CD4-positive, alpha-beta memory T cell (primary cell): ENCODE measurements around the gene GRIK1. TPM values are rescaled to one million over a fixed set of nuclear protein-coding genes. Genes with fewer than 3 reads are reported as not detected.

Experiments
- CTCF ChIA-PET: fragments of 350-600 bp; sonication (Branson Sonifier 250); formaldehyde crosslinking; loops from one replicate; lab custom pipeline; 2021; ENCODE audit warnings: inconsistent platforms; ENCODE audit not compliant: partially characterized antibody; lab: Charles Lee
- POLR2A ChIA-PET: fragments of 350-600 bp; sonication (Branson Sonifier 250); formaldehyde crosslinking; loops from one replicate; lab custom pipeline; 2021; ENCODE audit not compliant: partially characterized antibody; lab: Charles Lee
- DNase-seq, 5 donors: peaks; one replicate each; pipeline versions ENCODE4 v3.0.0 to v3.0.0-alpha.2; 2020 to 2022; ENCODE audit warnings: mixed read lengths in 1 of 5
- H3K27ac ChIP-seq: one replicate; pipeline ENCODE4 v1.7.0; 2013; ENCODE audit warnings: low read depth, low read length
- H3K27me3 ChIP-seq: 2 replicates; pipeline ENCODE4 v1.7.0; 2013; ENCODE audit warnings: mild to moderate bottlenecking, low read length, moderate library complexity; ENCODE audit not compliant: insufficient read depth
- H3K36me3 ChIP-seq: 2 replicates; pipeline ENCODE4 v1.7.0; 2013; ENCODE audit warnings: mild to moderate bottlenecking, low read length, moderate library complexity; ENCODE audit not compliant: insufficient read depth
- H3K4me1 ChIP-seq: 2 replicates; pipeline ENCODE4 v1.7.0; 2013; ENCODE audit warnings: mild to moderate bottlenecking, low read length, moderate library complexity; ENCODE audit not compliant: insufficient read depth
- H3K4me3 ChIP-seq, 2 donors: one replicate each; pipeline ENCODE4 v1.7.0; 2013; ENCODE audit warnings: low read length in 2 of 2, mild to moderate bottlenecking in 1 of 2
- H3K9me3 ChIP-seq, 2 donors: one replicate each; pipeline ENCODE4 v1.7.0; 2013; ENCODE audit warnings: low read length in 2 of 2, control low read depth in 1 of 2; ENCODE audit not compliant: control insufficient read depth in 1 of 2
- H3K27ac Mint-ChIP-seq, 7 donors: one replicate each; pipeline ENCODE4 v1.8.0; 2020 to 2021; ENCODE audit warnings: mixed read lengths in 7 of 7, mild to moderate bottlenecking in 6 of 7, inconsistent platforms in 3 of 7, moderate library complexity in 3 of 7
- H3K27me3 Mint-ChIP-seq, 2 donors: one replicate each; pipeline ENCODE4 v1.8.0; 2020 to 2021; ENCODE audit warnings: mixed read lengths in 2 of 2
- H3K36me3 Mint-ChIP-seq, 2 donors: one replicate each; pipeline ENCODE4 v1.8.0; 2020 to 2021; ENCODE audit warnings: mixed read lengths in 2 of 2, inconsistent platforms in 1 of 2, mild to moderate bottlenecking in 1 of 2
- H3K4me1 Mint-ChIP-seq, 4 donors: one replicate each; pipeline ENCODE4 v1.8.0; 2020 to 2021; ENCODE audit warnings: mixed read lengths in 4 of 4, mild to moderate bottlenecking in 1 of 4
- H3K4me3 Mint-ChIP-seq, 8 donors: one replicate each; pipeline ENCODE4 v1.8.0; 2020 to 2021; ENCODE audit warnings: mixed read lengths in 8 of 8, mild to moderate bottlenecking in 7 of 8, moderate library complexity in 6 of 8, inconsistent platforms in 3 of 8
- H3K9me3 Mint-ChIP-seq, 8 donors: one replicate each; pipeline ENCODE4 v1.8.0; 2020 to 2021; ENCODE audit warnings: mixed read lengths in 8 of 8, mild to moderate bottlenecking in 5 of 8, inconsistent platforms in 3 of 8, moderate library complexity in 1 of 8
- intact Hi-C: fragments of 100-400 bp; cut with micrococcal nuclease; formaldehyde crosslinking; loops from one replicate; pipeline ENCODE4 v1.15.1; 2023
- polyA plus RNA-seq, 2 donors: library from polyadenylated mRNA; unstranded; fragments of 300-500 nt; fragmentation: Illumina TruSeq; gene quantifications; one replicate each; pipeline ENCODE4 v1.2.3, GENCODE V29; 2021
- total RNA-seq, 2 experiments: library from RNA; stranded (reverse); gene quantifications; one replicate each; pipeline ENCODE4 v1.2.3, GENCODE V29; 2021

Gene GRIK1
- total and polyA plus RNA-seq, 4 experiments from 2014 or later = not detected

GRCh38 chr21:29715089-29715488, 224.7 kb downstream of the GRIK1 start:
- H3K27me3 Mint-ChIP-seq = no peaks in the 10 kb centered on the region
- peaks cover 0 to 9% (median 4%) of the 10 kb centered on the region in 8 donors for H3K9me3 Mint-ChIP-seq
- H3K27ac ChIP-seq = no peak overlapping the region
- no peaks in the 10 kb centered on the region for H3K36me3 Mint-ChIP-seq
- ChIA-PET POLR2A (no interaction called here), CTCF (no interaction called here)
- no peaks in the 10 kb centered on the region for H3K9me3 ChIP-seq
- no peaks in the 10 kb centered on the region for H3K4me1 Mint-ChIP-seq
- H3K4me3 Mint-ChIP-seq = peak overlapping the region in 1 of 8 donors; percentile 66
- H3K27me3 ChIP-seq = no peaks in the 10 kb centered on the region
- intact Hi-C loops = no loop called here
- no peak overlapping the region for H3K27ac Mint-ChIP-seq
- H3K4me3 ChIP-seq = no peak overlapping the region
- no peaks in the 10 kb centered on the region for H3K36me3 ChIP-seq
- no peak for DNase-seq
- H3K4me1 ChIP-seq = no peaks in the 10 kb centered on the region

- no peak for DNase-seq
- Histone ChIP-seq H3K27ac (no peak overlapping the region), H3K4me1 (no peaks in the 10 kb centered on the region), H3K9me3 (no peaks in the 10 kb centered on the region), H3K4me3 (no peak overlapping the region), H3K27me3 (no peaks in the 10 kb centered on the region), H3K36me3 (no peaks in the 10 kb centered on the region)
- Mint-ChIP-seq H3K27ac (no peak overlapping the region), H3K9me3 (peaks cover 0 to 9% (median 4%) of the 10 kb centered on the region in 8 donors), H3K36me3 (no peaks in the 10 kb centered on the region), H3K4me3 (no peak overlapping the region), H3K4me1 (no peaks in the 10 kb centered on the region), H3K27me3 (no peaks in the 10 kb centered on the region)
- ChIA-PET POLR2A (no interaction called here), CTCF (no interaction called here)
- intact Hi-C loops = no loop called here
Observed at GRCh38 chr21:29712818-29713217, 227.0 kb downstream of the GRIK1 start.

GRCh38 chr21:29711236-29711635, 228.6 kb downstream of the GRIK1 start:
- Mint-ChIP-seq H3K36me3 (no peaks in the 10 kb centered on the region), H3K4me3 (no peak overlapping the region), H3K27me3 (no peaks in the 10 kb centered on the region), H3K27ac (no peak overlapping the region), H3K9me3 (peaks cover 0 to 5% (median 2%) of the 10 kb centered on the region in 8 donors), H3K4me1 (no peaks in the 10 kb centered on the region)
- H3K9me3 ChIP-seq = no peaks in the 10 kb centered on the region
- H3K27me3 ChIP-seq = no peaks in the 10 kb centered on the region
- no peak for DNase-seq
- H3K4me1 ChIP-seq = no peaks in the 10 kb centered on the region
- H3K27ac ChIP-seq = no peak overlapping the region
- ChIA-PET CTCF (no interaction called here), POLR2A (no interaction called here)
- intact Hi-C loops = no loop called here
- no peaks in the 10 kb centered on the region for H3K36me3 ChIP-seq
- H3K4me3 ChIP-seq = no peak overlapping the region

DNA sequence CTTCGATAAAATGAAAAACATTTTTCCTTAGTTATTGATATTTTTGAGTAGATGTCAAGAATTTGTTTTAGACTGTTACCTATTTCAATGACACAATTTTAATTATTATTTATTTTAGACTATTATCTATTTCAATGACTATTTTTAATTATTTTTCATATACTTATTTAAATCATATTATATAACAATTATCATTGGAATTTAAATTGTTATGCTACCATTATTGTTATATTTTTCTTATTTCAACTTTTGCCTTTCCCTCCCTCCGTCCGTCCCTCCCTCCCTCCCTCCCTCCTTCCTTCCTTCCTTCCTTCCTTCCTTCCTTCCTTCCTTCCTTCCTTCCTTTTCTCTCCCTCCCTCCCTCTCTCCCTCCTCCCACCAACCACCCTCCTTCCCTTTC, 229.3 kb downstream of the GRIK1 start:
- Histone ChIP-seq H3K36me3 (no peaks in the 10 kb centered on the region), H3K9me3 (no peaks in the 10 kb centered on the region), H3K27me3 (no peaks in the 10 kb centered on the region), H3K27ac (no peak overlapping the region), H3K4me3 (no peak overlapping the region), H3K4me1 (no peaks in the 10 kb centered on the region)
- intact Hi-C loops = no loop called here
- Mint-ChIP-seq H3K27me3 (no peaks in the 10 kb centered on the region), H3K4me3 (no peak overlapping the region), H3K36me3 (no peaks in the 10 kb centered on the region), H3K27ac (no peak overlapping the region), H3K4me1 (no peaks in the 10 kb centered on the region), H3K9me3 (peaks cover 0 to 3% (median 0%) of the 10 kb centered on the region in 8 donors)
- CTCF ChIA-PET = no interaction called here
- DNase-seq = no peak
- POLR2A ChIA-PET = no interaction called here

DNA sequence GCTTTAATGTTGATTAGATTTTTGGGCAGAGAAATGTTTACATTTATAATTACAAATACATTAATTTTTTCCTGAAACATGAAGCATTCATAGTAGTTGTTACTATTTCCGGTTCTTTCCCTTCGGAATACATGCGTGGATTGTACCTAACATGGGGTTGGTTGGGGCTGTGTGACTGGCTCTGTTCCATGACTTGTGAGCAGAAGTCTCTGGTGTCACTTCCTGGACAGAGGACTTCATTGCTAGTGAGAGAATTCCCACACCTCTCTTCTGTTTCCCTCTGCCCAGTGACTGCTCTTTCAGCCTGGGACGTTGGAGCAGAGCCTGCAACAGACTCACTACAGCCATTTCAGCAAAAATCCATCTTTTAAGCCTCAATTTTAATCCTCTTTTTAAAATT, 231.4 kb downstream of the GRIK1 start:
- H3K27me3 Mint-ChIP-seq = no peaks in the 10 kb centered on the region
- H3K27ac Mint-ChIP-seq = no peak overlapping the region
- Histone ChIP-seq H3K4me1 (no peaks in the 10 kb centered on the region), H3K36me3 (no peaks in the 10 kb centered on the region), H3K27ac (no peak overlapping the region), H3K27me3 (no peaks in the 10 kb centered on the region), H3K9me3 (no peaks in the 10 kb centered on the region), H3K4me3 (no peak overlapping the region)
- H3K4me1 Mint-ChIP-seq = no peaks in the 10 kb centered on the region
- ChIA-PET POLR2A (no interaction called here), CTCF (no interaction called here)
- no peaks in the 10 kb centered on the region for H3K9me3 Mint-ChIP-seq
- H3K36me3 Mint-ChIP-seq = no peaks in the 10 kb centered on the region
- no peak for DNase-seq
- intact Hi-C loops = no loop called here
- no peak overlapping the region for H3K4me3 Mint-ChIP-seq

GRCh38 chr21:29704719-29705118, 235.1 kb downstream of the GRIK1 start:
- Histone ChIP-seq H3K27me3 (no peaks in the 10 kb centered on the region), H3K4me1 (no peaks in the 10 kb centered on the region), H3K9me3 (no peaks in the 10 kb centered on the region), H3K36me3 (no peaks in the 10 kb centered on the region), H3K4me3 (no peak overlapping the region), H3K27ac (no peak overlapping the region)
- Mint-ChIP-seq H3K27ac (no peak overlapping the region), H3K27me3 (no peaks in the 10 kb centered on the region), H3K4me3 (no peak overlapping the region), H3K9me3 (peaks cover 0 to 4% (median 0%) of the 10 kb centered on the region in 8 donors), H3K4me1 (no peaks in the 10 kb centered on the region), H3K36me3 (no peaks in the 10 kb centered on the region)
- ChIA-PET CTCF (no interaction called here), POLR2A (no interaction called here)
- intact Hi-C loops = no loop called here
- no peak for DNase-seq

DNA sequence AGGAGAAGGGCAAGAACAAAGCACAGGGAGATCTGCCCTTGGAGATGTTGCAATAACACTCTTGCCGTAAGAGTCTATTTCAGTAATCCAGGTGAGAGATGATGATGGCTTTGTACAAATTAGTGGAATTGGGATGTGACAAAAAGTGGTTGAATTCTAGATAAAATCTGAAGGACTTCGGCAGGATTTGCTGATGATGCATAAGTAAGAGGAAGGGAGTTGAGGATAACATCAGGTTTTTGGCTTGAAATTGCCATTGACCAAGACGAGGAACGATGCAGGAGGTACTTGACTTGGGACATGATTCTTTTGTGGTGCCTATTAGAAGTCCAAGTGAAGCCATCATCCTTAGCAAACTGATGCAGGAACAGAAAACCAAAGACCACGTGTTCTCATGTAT, 238.1 kb downstream of the GRIK1 start:
- Histone ChIP-seq H3K4me1 (no peaks in the 10 kb centered on the region), H3K4me3 (no peak overlapping the region), H3K27ac (no peak overlapping the region), H3K27me3 (no peaks in the 10 kb centered on the region), H3K36me3 (no peaks in the 10 kb centered on the region), H3K9me3 (no peaks in the 10 kb centered on the region)
- no peak overlapping the region for H3K27ac Mint-ChIP-seq
- CTCF ChIA-PET = no interaction called here
- peaks cover 0 to 4% (median 0%) of the 10 kb centered on the region in 8 donors for H3K9me3 Mint-ChIP-seq
- no peak overlapping the region for H3K4me3 Mint-ChIP-seq
- intact Hi-C loops = no loop called here
- no peaks in the 10 kb centered on the region for H3K27me3 Mint-ChIP-seq
- POLR2A ChIA-PET = no interaction called here
- H3K36me3 Mint-ChIP-seq = no peaks in the 10 kb centered on the region
- DNase-seq = no peak
- H3K4me1 Mint-ChIP-seq = peaks cover 0 to 2% (median under 1%) of the 10 kb centered on the region in 4 donors
